ENCODE results near the gene PTPRN2.
"Not testable (repeated sequence)": the region's sequence is repeated elsewhere in the genome, so short reads cannot be mapped to it uniquely, and the experiment has no call there.

PTPRN2 gene

DNA sequence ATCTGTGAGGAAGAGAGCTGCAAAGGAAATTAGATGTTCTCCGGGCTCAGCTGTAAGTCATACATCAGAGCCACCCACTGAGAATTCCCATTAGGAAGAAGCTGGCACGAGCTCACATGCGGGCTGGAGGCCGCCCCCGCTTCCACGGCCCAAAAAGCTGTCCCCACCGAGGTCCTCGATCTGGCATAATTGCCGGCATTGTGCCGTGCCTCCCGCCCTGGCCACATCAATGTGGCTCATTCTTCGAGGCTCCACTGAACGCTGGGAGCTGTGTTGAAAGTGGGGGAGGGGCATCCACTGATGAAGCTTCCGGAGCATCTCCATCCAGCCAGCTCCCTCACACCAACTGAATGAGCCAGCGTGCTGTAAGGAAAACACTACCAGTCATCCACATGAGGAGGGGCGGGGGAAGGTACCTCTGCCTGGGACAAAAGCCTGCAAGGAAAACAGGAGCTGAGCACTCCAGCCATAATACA lies 173.1 kb downstream of the PTPRN2 start:
- no peak for DNase-seq

DNA sequence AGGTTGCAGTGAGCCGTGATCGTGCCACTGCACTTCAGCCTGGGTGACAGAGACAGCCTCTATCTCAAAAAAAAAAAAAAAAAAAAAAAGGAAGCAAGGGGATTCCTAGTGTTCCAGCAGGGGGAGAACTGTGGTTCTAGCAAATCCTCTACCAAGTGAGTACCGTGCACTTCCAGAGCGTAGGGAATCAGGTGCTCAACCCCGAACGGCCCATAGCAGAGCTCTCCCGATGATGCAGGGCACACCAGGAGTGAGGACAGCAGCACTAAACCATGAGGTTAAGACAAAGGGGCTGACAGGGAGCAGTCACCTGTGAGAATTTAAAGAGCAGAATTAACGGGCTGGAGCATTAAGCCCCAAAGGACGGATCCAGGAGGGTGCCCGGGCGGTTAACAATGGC lies 173.6 kb downstream of the PTPRN2 start:
- no peak for DNase-seq

- DNase-seq, result no peak
These were observed 176.2 kb downstream of the PTPRN2 start for GRCh38 chr7:158411232-158411950.

DNA sequence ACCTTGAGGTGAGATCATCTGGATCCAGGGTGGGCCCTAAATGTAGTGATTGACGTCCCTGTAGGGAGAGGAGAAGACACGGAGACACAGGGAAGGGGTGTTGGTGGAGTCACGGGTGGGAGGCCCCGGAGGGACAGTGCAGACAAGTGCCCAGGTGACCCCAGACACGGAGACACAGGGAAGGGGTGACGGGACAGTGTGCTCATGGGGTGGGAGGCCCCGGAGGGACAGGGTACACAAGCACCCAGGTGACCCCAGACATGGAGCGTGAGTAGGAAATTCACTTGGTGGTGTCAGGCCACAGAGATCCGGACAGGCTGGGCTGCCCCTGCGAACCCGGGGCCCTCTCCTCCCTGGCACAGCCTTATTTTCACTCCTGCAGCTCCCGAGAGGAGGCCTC lies 176.9 kb downstream of the PTPRN2 start:
- no peak for DNase-seq

- no peak for DNase-seq
These were observed 177.8 kb downstream of the PTPRN2 start for GRCh38 chr7:158409816-158410330.

DNA sequence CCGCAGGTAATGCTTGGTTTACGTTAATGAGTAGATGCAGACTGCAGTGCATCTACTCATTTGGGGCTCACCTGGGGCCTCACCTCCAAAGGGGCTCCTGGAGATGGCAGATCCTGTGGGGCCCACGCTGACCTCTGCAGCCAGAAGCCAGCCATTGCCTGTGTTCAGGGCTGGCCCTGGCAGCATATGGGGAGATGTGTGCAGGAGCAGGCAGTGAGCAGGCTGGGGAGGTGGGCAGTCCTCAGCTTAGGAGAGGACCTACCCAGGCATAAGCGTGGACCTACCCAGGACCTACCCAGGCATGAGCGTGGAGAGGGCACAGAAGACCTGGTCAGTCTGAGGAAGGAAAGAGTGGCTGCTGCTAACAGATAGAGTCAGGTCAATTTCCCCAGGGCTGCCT lies 178.5 kb downstream of the PTPRN2 start:
- DNase-seq, result no peak

DNA sequence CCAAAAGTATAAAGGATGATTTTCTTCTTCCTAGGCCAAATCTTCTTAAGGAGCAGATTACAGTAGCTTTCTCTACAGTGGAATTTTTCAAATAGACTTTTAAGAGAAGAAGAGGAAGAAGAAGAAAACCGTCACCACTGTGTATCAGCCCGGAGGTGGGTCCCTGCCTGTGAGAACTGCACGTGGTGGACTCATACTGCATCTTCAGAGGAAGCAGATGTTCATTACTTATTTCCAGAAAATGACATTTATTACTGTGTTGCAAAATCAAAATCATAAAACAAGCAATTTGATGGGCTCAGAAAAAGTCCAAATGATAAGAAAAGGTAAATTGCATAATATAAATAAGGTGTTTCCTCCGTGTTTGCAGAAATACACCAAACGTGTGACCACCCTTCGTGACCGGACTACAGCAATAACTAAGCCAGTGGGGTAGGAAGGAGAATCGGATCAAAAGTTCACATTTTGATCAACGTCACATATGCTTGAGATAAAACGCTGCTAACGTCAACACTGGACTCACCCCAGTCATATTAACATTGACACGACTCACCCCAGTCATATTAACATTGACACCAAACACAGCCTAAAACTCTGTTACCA lies 179.2 kb downstream of the PTPRN2 start:
- no peak for DNase-seq

- DNase-seq, result peak in 3 of 4 experiments; percentile 51 to 62 (median 53)
These were observed 179.9 kb downstream of the PTPRN2 start for GRCh38 chr7:158407581-158408317.

DNA sequence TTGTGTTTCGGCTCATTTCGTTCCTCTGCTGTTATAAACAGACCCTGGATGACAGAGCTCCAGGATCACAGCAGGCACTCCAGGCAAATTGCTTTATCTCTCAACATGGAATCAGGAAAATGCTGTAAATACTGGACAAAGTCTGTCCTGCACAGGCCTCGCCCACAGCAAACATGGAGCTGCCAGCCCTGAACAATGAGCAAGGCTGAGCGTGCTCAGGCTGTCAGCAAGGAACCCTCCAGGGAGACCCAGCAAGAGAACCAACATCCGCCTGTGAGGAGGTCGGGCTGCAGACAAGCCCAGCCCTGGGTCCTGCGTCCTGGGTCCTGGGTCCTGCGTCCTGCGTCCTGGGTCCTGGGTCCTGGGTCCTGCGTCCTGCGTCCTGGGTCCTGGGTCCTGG lies 180.8 kb downstream of the PTPRN2 start:
- no peak for DNase-seq

GRCh38 chr7:158406364-158406763 lies 181.3 kb downstream of the PTPRN2 start:
- no peak for DNase-seq

DNA sequence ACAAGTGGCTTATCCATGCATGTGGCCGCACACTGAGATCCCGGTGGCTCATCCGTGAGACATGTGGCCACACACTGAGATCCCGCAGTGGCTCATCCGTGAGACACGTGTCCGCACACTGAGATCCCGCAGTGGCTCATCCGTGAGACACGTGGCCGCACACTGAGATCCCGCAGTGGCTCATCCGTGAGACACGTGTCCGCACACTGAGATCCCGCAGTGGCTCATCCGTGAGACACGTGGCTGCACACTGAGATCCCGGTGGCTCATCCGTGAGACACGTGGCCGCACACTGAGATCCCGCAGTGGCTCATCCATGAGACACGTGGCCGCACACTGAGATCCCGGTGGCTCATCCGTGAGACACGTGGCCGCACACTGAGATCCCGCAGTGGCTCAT lies 181.9 kb downstream of the PTPRN2 start:
- DNase-seq, result not testable (repeated sequence)

DNA sequence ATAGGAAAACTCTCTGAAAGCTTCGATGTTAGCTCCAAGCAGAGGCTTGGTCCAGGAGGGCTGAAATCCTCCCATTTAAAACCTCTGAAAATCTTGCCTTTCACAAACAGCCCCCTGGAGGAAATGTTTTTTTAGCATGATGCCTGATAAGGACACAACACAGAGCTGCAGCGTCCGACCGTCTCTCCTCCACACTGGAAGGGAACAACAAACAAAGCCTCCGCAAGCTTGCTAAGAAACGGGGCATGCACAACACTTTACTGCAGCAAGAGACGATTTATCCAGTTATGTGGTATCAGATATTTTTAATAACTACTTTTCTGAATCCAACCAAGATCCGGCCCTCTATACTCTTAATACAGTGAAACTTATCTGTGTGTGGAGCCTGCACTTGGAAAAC lies 182.3 kb downstream of the PTPRN2 start:
- DNase-seq, result no peak

DNA sequence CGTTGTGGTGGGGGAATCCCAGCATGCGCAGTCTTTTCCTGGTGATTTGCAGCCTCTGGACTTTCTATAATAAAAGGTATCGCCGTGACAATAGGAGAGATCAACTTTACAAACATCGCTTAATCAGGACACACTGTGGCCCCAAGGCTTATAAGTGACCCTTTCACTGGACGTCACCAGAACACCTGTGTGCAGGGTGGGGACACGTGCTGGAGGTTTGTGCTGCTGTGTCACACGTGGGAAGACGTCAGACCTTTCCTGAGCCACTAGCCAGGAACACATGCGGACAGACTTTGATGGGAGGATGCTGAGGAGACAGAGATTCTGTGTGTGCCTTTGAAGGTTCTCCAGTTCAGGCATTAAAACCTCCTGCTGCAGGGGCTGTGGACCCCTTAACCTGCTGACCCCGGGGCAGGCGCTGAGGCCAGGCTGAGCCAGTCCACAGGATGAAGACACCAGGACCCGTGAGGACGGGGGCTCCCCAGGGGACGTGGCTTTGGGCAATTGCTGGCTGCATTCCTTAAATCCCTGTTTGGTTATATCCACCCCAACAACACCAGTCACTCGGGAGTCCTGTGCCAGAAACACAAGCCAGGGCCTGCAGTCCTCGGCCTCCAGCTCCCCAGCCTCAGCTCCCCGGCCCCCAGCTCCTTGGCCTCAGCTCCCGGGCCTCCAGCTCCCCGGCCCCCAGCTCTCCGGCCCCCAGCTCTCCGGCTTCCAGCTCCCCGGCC lies 183.4 kb downstream of the PTPRN2 start:
- no peak for DNase-seq

- DNase-seq, result no peak
These were observed 184.4 kb downstream of the PTPRN2 start for GRCh38 chr7:158403013-158403821.

GRCh38 chr7:158402471-158402870 lies 185.2 kb downstream of the PTPRN2 start:
- no peak for DNase-seq

DNA sequence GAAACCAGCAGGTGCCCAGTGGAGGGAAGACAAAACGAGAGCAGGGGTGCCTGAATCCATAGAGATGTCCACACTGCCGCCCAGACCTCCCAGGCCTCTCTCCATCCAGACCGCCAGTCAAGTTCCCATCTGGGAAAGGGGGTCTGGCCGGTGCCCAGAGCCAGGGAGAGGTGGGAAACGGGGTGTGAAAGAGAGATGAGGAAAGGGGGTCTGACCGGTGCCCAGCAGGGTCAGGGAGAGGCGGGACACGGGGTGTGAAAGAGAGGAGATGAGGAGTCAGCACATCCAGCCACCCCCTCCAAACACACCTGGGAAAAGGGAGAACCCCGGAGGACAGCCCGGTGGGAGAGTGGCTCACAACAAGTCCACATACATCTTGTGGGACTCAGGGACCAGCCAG lies 185.8 kb downstream of the PTPRN2 start:
- no peak for DNase-seq

DNA sequence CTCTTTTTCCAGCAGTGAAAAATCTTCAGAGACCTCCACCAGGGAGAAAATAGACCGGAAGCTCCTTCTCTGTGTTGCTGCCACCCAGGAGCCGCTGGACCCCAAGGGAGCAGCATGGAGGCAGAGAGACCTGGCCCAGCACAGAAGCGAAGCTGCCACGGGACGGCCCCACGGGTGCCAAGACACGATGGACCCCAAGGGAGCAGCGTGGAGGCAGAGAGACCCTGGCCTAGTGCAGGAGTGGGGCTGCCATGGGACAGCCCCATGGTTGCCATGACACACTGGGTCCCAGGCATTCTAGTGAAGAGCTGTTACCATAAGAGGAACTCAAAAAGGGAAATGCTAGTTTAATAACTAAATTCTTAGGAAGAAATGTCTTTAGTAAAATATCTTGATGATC lies 186.3 kb downstream of the PTPRN2 start:
- DNase-seq, result peak in 1 of 4 experiments; percentile 4

GRCh38 chr7:158400601-158401225 lies 186.9 kb downstream of the PTPRN2 start:
- no peak for DNase-seq

DNA sequence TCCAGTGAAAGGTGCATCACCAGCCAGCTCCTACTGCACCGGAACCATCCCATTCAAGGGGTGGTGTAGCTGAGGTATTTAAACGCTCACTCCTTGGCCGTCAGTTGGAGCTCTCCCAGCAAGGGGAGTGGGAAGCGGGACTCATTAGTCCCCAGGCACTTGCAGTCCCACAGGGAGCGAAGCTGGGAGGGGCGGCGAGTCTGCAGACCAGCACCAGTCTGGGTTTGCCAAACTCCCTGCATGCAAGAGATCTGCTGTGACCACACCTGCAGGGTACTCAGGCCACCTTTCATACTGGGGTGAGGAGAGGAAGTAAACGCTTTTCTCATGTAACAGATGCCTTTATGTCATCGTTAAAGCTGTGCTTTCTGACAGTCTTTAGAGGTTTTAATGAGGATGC lies 187.9 kb downstream of the PTPRN2 start:
- DNase-seq, result no peak

DNA sequence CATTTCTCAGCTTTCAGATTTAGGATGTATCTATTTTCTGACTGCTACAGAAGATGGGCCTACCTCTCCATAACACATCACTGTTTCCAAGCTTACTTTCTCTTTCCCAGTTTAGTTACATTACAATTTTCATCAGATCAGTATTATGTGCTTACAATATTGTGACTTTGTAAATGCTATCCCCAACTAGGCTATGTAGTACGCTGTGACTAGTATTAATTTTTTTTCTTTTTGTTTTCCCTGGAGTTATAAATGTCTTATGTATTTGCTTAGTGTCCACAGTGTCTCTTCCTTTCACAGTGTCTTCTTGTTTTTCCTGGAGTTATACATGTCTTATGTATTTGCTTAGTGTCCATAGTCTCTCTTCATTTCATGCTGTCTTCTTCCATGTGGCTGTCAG lies 188.9 kb downstream of the PTPRN2 start:
- DNase-seq, result no peak

DNA sequence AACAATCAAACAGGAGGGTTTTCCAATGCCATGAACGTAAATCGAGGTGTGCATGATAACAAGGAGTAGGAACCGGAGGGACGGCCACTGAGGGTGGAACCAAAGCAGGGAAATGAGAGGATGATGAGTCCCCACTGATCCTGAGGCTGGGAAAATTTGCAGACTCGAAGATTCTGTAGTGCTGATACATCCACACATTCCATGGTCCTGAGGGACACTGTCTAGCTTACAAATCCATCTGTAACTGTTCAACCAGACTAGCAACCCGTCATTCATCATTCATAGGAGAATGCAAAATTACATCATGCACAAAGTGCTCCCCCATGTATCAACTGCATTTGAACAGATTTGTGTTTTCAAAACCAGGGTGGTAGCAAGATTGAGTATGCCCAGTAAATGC lies 189.7 kb downstream of the PTPRN2 start:
- no peak for DNase-seq

Data from suppressor macrophage (primary cell).